Measurements from ENCODE around the gene ABCC1.

DNA sequence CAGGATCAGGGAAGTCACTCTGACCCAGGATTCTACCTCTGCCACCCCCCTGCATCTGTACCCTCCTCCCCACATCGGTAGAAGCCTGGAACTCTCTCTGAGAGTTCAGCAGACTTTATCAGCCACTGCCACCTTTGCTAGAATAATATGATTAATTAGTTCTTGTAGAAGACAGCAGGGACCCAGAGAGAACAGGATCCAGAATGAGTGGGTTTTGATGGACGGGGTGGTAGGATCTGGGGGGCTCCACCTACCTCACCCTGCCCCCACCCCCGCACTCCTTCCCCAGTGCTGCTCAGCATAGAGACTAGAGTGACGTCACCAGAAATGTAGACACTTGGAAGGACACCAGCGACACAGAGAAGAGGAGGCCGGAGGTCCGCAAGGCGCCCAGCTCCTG, 240.4 kb downstream of the ABCC1 start:
- TF ChIP-seq ZFP37 (tag by site-specific recombination; IDR thresholded peaks at IDR 0.05) = no peak
- TF ChIP-seq, protein P1, sequence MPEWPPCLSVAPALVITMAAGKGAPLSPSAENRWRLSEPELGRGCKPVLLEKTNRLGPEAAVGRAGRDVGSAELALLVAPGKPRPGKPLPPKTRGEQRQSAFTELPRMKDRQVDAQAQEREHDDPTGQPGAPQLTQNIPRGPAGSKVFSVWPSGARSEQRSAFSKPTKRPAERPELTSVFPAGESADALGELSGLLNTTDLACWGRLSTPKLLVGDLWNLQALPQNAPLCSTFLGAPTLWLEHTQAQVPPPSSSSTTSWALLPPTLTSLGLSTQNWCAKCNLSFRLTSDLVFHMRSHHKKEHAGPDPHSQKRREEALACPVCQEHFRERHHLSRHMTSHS (tag by site-specific recombination; IDR thresholded peaks at IDR 0.05) = no peak
- no peak for TF ChIP-seq KLF9 (tag by site-specific recombination; IDR thresholded peaks at IDR 0.05; ENCODE audit: low read depth)
- TF ChIP-seq, protein P2, sequence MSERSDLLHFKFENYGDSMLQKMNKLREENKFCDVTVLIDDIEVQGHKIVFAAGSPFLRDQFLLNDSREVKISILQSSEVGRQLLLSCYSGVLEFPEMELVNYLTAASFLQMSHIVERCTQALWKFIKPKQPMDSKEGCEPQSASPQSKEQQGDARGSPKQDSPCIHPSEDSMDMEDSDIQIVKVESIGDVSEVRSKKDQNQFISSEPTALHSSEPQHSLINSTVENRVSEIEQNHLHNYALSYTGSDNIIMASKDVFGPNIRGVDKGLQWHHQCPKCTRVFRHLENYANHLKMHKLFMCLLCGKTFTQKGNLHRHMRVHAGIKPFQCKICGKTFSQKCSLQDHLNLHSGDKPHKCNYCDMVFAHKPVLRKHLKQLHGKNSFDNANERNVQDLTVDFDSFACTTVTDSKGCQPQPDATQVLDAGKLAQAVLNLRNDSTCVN (tag by site-specific recombination; optimal IDR thresholded peaks at IDR 0.05) = no peak
- TF ChIP-seq, protein P3, sequence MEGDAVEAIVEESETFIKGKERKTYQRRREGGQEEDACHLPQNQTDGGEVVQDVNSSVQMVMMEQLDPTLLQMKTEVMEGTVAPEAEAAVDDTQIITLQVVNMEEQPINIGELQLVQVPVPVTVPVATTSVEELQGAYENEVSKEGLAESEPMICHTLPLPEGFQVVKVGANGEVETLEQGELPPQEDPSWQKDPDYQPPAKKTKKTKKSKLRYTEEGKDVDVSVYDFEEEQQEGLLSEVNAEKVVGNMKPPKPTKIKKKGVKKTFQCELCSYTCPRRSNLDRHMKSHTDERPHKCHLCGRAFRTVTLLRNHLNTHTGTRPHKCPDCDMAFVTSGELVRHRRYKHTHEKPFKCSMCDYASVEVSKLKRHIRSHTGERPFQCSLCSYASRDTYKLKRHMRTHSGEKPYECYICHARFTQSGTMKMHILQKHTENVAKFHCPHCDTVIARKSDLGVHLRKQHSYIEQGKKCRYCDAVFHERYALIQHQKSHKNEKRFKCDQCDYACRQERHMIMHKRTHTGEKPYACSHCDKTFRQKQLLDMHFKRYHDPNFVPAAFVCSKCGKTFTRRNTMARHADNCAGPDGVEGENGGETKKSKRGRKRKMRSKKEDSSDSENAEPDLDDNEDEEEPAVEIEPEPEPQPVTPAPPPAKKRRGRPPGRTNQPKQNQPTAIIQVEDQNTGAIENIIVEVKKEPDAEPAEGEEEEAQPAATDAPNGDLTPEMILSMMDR (tag by site-specific recombination; IDR thresholded peaks at IDR 0.05) = no peak
- TF ChIP-seq ZNF138 (tag by site-specific recombination; IDR thresholded peaks at IDR 0.05; ENCODE audit: borderline replicate concordance) = no peak
- no peak for TF ChIP-seq ZNF174 (tag by site-specific recombination; IDR thresholded peaks at IDR 0.05)
